Activated T-cell treated with anti-CD3 and anti-CD28 coated beads, Interleukin-2, amount 50 U/mL, for 72 hours (primary cell): ENCODE data around the gene KIF2A. TPM values are rescaled to one million over a fixed set of nuclear protein-coding genes. Genes with fewer than 3 reads are reported as not detected.

Source experiments
- ATAC-seq, 2 donors: fragments of 150-1000 bp; cut with Tn5 transposase; replicated peaks in 1 of 2; 2 replicates each; pipeline ENCODE4 v1.10.0; 2021; ENCODE audit warnings: moderate library complexity in 2 of 2, mild to moderate bottlenecking in 1 of 2
- DNase-seq, 2 donors: peaks; one replicate each; pipeline ENCODE4 v3.0.0; 2021 to 2022; ENCODE audit warnings: mixed read lengths in 1 of 2
- H3K27ac Mint-ChIP-seq: one replicate; pipeline ENCODE4 v1.8.0; 2022; ENCODE audit warnings: mild to moderate bottlenecking, moderate library complexity, mixed read lengths
- H3K27me3 Mint-ChIP-seq: one replicate; pipeline ENCODE4 v1.8.0; 2022; ENCODE audit warnings: low read depth, mixed read lengths
- H3K36me3 Mint-ChIP-seq, 2 donors: one replicate each; pipeline ENCODE4 v1.8.0; 2022; ENCODE audit warnings: mixed read lengths in 2 of 2, mild to moderate bottlenecking in 1 of 2; ENCODE audit not compliant: insufficient read depth in 2 of 2
- H3K4me1 Mint-ChIP-seq: one replicate; pipeline ENCODE4 v1.8.0; 2022; ENCODE audit warnings: low read depth, mixed read lengths
- H3K4me3 Mint-ChIP-seq, 2 donors: one replicate each; pipeline ENCODE4 v1.8.0; 2022; ENCODE audit warnings: mild to moderate bottlenecking in 2 of 2, mixed read lengths in 2 of 2, moderate library complexity in 2 of 2
- H3K9me3 Mint-ChIP-seq, 2 donors: one replicate each; pipeline ENCODE4 v1.8.0; 2022; ENCODE audit warnings: mixed read lengths in 2 of 2
- total RNA-seq, 2 donors: library from RNA; stranded (reverse); gene quantifications; one replicate each; pipeline ENCODE4 v1.2.3, GENCODE V29; 2022

The KIF2A gene
- total RNA-seq, 2 donors from 2014 or later, result 158 to 193 TPM

GRCh38 chr5:62424763-62425162 lies 118.8 kb downstream of the KIF2A start:
- no peak for ATAC-seq
- DNase-seq, result no peak
- no peaks in the 10 kb centered on the region for H3K27me3 Mint-ChIP-seq
- H3K36me3 Mint-ChIP-seq, result peaks cover 0 to 2% of the 10 kb centered on the region in 2 donors
- H3K4me3 Mint-ChIP-seq, result no peak overlapping the region
- peaks cover 21% of the 10 kb centered on the region for H3K4me1 Mint-ChIP-seq
- H3K27ac Mint-ChIP-seq, result peak overlapping the region; percentile 52
- no peaks in the 10 kb centered on the region for H3K9me3 Mint-ChIP-seq

- Mint-ChIP-seq H3K36me3 (no peaks in the 10 kb centered on the region), H3K4me3 (no peak overlapping the region), H3K27ac (peak overlapping the region; percentile 24), H3K9me3 (no peaks in the 10 kb centered on the region), H3K4me1 (peaks cover 7% of the 10 kb centered on the region), H3K27me3 (no peaks in the 10 kb centered on the region)
- DNase-seq (no peak), ATAC-seq (no peak)
Measured at GRCh38 chr5:62431735-62432620, 126.0 kb downstream of the KIF2A start.

- DNase-seq, result no peak
- no peaks in the 10 kb centered on the region for H3K27me3 Mint-ChIP-seq
- peak overlapping the region; percentile 24 for H3K27ac Mint-ChIP-seq
- no peak for ATAC-seq
- no peaks in the 10 kb centered on the region for H3K36me3 Mint-ChIP-seq
- no peaks in the 10 kb centered on the region for H3K9me3 Mint-ChIP-seq
- peaks cover 7% of the 10 kb centered on the region for H3K4me1 Mint-ChIP-seq
- H3K4me3 Mint-ChIP-seq, result no peak overlapping the region
Measured at GRCh38 chr5:62432621-62433064, 126.6 kb downstream of the KIF2A start.

Other genes with a start within 250 kb of the KIF2A start
- 10 to 100 TPM; 35.3 to 42.0 TPM for gene DIMT1, start 97.7 kb downstream of the KIF2A start, total RNA-seq
- 10 to 100 TPM; 26.6 to 39.7 TPM for gene IPO11, start 106.6 kb downstream of the KIF2A start, total RNA-seq